Glomerular endothelial cell (primary cell): Measurements from ENCODE around the gene CSN2. TPM values are rescaled to one million over a fixed set of nuclear protein-coding genes. Genes with fewer than 3 reads are reported as not detected.
"Not testable (repeated sequence)": the region's sequence is repeated elsewhere in the genome, so short reads cannot be mapped to it uniquely, and the experiment has no call there.

Source experiments
- DNase-seq: peaks from one replicate; pipeline ENCODE4 v3.0.0-alpha.2; 2011; ENCODE audit warnings: low read depth, low spot score; ENCODE audit errors: extremely low read depth
- total RNA-seq: library from RNA; depleted of rRNA; stranded (reverse); fragments of >200 nt; gene quantifications from 2 replicates; pipeline ENCODE4 v1.2.3, GENCODE V29; 2015

Gene CSN2, protein sequence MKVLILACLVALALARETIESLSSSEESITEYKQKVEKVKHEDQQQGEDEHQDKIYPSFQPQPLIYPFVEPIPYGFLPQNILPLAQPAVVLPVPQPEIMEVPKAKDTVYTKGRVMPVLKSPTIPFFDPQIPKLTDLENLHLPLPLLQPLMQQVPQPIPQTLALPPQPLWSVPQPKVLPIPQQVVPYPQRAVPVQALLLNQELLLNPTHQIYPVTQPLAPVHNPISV
- total RNA-seq: not detected in 2 replicates

DNA sequence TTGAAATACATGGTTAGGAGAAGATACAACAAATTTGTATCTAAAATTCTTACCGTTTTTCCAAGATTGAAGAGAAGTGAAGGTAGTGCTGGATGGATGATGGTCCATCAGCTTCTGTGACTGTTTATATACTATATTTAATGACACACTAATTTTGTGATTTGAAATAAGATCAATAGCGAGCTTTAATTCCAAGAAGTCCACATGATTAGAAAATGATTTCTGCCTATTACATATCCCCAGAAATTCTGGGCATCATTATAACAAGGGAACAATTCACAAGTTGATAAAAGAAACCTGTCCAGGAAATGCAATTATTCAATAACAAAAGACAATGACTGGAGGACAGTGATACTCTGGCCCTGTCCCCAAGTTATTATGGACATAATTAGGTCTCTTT lies at the start of gene CSN2:
TSS of gene CSN2 (minus strand) at position 101 of the 400 bp plus-strand sequence. CDS start 4,733 bp downstream, outside the sequence.
- no peak for DNase-seq

DNA sequence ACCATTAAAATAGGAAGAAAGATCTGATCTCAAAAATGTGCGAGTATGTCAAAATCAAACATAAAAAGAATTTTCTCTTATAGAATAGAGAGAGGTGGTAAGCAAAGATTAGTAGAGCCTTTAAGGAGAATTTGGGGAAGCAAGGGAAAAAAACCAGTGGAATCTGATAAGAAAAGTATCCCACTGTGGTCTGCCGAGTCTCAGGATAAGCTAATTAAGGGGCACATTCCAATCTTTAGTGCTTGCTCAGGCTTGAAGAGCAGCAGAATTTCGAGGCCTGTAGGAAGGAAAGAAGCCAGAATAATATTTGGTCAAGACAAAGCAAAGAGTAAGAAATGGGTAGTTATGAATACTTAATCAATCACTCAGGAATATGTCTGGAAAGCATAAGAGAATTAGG lies 43.2 kb upstream of the CSN2 start:
- no peak for DNase-seq

DNA sequence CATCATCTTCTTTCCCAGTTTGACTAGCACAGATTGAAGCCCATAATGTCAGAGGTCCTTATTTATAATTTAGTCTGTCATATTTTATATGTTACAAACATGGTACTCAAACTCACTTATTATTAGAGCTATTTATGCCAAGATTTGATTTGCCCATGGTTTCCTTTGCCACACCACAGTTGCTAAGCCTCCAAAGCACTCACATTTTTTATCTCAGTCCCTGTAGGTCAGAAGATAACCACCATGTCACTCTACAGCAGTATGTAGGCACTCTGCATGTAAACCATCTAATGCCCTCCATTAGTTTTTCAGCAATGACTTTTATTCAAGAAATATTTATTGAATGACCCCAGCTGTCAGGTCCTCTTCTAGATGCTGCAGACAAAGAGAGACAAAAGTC lies 37.0 kb upstream of the CSN2 start:
- no peak for DNase-seq

DNA sequence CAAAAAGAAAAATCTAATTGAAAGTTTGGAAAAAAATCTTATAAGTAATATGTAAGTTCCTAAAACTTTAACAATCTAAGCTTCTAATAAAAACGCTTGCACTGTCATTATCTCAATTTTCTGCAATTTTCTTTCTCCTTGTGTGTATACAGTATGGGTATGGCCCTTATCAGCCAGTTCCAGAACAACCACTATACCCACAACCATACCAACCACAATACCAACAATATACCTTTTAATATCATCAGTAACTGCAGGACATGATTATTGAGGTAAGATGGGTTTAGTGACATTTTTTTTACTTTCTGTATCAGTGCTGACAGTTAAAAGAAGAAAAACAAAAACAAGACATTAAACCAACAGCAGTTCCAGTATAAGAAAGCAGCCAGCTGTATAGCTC lies 35.2 kb upstream of the CSN2 start:
- DNase-seq: no peak

DNA sequence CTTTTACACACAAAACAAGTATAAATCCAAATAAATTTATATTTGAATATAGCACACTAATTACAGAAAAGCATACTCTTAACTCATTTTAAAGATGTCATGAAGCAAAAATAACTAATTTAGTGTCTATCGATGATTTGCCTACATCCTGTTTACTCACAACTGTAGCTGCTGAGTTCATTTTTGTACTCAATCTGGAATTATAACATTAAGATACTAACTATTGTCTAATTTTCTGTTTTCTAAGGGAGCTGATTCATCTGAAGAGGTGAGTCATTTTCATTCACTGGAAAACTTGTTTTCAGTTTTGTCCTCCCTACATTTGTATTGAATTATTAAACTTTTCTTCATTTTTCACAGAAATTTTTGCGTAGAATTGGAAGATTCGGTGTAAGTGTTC lies 33.9 kb upstream of the CSN2 start:
- DNase-seq: no peak

DNA sequence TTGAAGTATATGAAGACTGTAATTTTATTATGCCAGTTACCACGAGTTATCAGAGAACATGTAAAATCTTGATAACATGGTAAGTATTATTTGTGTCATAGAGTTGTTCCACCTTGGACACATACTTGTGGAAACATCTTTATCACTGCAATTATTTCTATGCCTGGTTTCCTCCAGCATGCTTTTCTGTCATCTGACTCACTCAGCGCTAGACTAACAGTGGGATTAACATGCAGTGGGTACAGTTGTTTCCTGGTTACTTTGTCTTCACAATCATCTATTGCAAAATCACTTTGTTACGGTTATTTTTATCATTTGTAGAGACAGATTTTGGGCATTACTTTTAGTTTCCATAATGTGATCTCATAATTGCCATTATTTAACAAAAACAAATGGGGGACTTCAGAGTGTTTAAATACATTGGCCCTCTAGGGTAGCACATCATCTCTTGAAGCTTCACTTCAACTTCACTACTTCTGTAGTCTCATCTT lies 30.0 kb upstream of the CSN2 start, which contains the start of gene STATH:
TSS of gene STATH (plus strand) at position 441 of the 491 bp plus-strand sequence. CDS start 2,472 bp downstream, outside the sequence.
- DNase-seq: no peak

DNA sequence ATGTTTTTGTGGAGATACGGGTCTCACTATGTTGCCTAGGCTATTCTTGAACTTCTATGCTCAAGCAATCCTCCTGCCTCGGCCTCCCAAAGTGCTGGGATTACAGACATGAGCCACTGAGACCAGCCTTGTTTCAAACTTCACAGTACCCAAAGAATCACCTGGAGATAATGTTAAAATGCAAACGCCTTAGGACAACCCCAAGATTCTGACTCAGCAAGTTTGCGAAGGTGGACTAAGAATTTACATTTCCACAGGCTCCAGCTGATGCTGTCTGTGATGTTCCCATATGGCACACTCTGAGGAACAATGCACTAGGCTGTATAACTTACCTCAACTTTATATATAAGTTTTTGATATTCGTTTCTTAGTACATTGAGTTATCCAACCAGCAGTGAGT lies 29.3 kb upstream of the CSN2 start:
- DNase-seq: no peak

DNA sequence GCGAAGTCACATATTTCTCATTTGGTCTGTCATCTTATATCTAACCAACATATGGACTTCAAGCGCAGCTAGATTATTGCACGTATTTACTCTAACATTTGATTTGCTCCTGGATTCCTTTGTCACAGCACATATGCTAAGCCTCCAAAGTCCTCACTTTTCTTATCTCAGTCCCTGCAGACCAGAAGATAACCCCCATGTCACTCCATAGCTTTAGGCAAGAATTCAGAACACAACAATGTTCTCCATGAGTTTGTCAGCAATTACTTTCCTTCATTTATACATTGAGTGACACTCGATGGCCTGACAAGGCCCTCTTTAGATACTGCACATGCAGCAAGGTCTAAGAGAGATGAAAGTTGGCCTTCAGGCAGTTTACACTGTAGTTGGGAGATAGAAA lies 25.5 kb upstream of the CSN2 start:
- no peak for DNase-seq

DNA sequence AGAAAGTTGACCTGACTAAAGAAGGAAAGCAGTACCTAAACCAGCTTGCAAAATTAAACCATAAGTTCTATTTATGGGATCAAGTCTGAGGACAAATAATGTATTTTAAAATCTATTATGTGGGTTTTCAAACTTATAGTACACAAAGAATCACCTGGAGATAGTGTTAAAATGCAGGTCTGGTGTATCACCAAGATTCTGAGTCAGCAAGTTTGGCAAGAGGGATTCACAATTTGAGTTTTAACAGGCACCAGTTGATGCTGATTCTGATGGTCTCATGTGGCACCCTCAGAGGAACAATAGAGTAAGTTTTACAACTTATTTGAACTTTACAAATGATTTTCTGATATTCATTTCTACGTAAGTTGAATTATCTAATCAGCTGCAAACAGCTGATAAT lies 21.1 kb upstream of the CSN2 start:
- no peak for DNase-seq

DNA sequence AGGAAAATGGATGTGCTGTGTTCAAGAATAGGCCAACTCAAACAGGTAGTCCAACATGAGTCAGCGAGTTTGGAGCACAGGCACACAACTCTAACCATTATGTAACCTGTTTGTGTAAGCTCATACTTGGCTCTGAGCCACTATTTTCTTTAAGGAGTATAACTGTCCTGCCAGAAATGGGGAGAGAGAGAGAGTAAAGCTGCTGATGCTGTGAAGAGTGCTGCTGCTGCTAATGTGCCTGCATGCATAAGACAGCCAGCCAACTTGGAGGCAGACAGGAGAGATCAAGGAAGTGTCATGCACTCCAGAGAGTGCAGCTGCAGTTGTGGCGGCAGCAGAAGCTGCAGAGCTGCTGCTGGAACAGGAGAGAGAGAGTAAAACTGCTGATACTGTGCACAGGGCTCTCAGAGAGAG lies 18.5 kb upstream of the CSN2 start:
- no peak for DNase-seq

DNA sequence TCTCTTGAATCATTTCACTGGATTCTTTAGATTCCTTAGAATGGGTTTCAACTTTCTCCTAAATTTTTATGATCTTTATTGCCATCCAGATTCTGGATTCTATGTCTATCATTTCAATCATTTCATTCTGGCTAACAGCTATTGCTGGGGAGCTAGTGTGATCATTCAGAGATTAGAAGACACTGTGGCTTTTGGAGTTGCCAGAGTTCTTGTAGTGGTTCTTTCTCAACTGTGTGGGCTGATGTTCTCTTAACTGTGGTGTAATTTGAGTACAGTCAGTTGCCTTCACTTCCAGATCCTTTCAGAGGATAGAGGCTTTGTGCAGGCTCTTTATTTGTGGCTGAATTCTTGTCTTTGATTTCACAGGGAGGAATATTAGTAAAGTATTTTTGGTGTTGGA lies 12.1 kb upstream of the CSN2 start:
- no peak for DNase-seq

DNA sequence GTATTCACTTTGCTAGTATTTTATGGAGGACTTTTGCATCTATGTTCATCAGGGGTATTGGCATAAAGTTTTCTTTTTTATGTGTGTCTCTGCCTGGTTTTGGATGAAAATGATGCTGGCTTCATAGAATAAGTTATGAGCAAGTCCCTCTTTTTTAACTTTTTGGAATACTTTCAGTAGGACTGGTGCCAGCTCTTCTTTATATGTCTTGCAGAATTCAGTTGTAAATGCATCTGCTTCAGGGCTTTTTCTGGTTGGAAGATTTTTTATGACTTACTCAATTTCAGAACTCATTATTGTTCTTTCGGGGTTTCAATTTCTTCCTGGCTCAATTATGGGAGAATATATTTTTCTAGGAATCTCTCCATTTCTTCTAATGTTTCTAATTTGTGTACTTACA lies 9.1 kb upstream of the CSN2 start:
- DNase-seq: no peak

DNA sequence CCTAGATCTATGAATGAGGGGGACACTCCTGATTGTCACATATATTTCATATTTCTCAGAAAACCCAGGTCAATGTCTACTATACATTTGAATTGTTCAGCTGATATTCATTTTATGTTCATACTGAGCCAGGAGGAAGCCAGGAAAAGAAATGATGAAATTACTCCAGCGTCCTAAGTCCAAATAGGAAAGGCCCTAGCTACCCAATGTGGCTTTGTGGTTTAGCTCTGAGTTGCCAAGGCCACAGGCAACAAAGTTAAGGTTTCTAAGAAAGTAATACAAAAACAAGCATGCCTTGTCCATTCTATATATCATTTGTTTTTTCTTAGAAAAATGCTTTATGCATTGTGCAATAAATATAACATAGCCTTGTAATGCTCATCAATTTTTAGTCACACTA lies 4.5 kb upstream of the CSN2 start:
- DNase-seq: no peak

DNA sequence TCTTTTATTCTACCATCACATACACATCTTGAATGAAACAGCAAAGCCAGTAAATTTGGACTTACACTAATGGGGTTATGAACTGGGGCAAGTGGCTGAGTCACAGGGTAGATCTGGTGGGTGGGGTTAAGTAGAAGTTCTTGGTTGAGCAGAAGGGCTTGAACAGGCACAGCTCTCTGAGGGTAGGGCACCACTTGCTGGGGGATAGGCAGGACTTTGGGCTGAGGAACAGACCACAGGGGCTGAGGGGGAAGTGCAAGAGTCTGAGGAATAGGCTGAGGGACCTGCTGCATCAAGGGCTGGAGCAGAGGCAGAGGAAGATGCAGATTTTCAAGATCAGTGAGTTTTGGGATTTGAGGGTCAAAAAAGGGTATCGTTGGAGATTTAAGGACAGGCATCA lies 8.3 kb downstream of the CSN2 start:
- DNase-seq: no peak

DNA sequence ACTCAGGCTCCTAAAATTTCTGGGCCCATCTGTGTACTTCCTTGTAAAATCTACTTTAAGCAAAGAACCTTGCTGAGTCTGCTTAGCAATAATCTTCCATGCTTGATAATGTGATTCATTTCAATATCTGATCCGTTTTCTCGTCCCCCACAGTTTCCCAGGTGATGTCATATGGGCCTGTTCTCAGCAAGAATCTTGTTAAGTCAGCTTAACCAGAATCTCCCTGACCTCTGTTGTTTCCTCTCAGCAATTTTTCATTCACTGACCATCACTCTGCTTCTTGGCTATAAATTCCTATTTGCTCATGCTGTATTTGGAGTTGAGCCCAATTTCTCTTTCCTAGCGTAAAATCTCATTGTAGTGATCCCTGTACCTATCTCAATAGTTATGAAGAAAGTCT lies 13.9 kb downstream of the CSN2 start:
- DNase-seq: no peak

DNA sequence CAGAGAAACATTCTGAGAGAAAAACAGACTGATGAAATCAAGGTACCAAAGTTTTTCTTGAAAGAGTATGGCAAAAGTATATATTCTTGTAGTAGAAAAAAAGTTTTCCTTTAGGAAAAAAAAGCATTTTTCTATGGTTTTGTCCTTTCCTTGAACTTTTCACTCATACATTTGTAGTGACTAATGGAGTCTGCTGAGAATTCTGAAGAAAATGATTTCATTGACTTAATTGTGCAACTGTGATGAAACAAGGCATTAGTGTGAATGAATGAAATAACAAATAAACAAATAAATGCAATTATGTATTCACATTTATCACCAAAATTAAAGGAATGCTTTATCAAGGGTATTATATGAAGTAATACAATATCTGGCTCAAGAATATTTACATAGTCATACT lies 29.0 kb downstream of the CSN2 start:
- DNase-seq: no peak

DNA sequence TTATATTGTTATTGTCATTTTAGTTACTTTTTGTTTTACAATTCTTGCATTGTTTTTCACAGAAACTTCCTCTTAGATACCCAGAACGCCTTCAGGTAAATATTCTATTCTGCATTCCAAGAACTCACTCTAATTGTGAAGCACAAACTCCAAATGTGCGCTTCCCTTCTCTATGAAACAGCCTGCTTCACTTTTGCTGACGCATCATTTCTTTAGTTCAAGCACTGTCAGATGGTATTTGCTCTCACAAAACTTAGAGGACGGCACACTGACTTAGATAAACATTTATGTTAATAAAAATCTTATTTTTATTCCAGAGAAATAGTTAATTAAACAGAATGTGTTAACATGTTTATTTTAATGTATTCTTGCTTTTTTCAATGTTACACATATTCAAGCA lies 31.4 kb downstream of the CSN2 start:
- no peak for DNase-seq

DNA sequence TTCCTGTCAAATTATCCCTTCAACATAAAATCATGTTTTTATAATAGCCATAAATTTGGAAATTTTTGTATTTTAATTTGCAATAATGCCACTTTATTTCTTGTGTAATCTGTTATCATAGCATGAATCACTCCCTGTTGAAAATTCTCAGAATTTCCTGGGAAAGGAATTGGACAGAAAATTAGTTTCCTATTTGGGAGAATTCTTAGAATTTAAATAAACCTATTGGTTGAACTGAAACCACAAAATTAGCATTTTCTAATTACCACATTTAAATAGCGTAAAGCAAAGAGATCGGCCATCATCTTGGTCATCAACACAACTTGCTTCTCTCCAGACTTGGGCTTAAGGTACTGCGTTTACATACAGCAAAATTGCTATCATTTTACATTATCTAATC lies 34.8 kb downstream of the CSN2 start, which contains the start of gene CSN1S1:
TSS of gene CSN1S1 (plus strand) at position 301 of the 400 bp plus-strand sequence. CDS start 1,488 bp downstream, outside the sequence.
- DNase-seq: no peak

DNA sequence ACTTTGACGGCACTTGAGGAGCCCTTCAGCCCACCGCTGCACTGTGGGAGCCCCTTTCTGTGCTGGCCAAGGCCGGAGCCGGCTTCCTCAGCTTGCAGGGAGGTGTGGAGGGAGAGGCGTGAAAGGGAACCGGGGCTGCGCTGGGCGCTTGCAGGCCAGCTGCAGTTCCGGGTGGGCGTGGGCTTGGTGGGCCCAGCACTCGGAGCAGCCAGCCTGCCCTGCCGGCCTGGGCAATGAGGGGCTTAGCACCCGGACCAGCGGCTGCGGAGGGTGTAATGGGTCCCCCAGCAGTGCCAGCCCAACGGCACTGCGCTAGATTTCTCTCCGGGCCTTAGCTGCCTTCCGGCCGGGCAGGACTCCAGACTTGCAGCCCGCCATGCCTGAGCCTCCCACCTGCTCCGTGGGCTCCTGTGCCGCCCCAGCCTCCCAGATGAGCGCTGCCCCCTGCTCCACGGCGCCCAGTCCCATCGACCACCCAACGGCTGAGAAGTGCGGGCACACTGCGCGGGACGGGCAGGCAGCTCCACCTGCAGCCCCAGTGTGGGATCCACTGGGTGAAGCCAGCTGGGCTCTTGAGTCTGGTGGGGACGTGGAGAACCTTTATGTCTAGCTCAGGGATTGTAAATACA lies 41.6 kb downstream of the CSN2 start:
- not testable (repeated sequence) for DNase-seq

DNA sequence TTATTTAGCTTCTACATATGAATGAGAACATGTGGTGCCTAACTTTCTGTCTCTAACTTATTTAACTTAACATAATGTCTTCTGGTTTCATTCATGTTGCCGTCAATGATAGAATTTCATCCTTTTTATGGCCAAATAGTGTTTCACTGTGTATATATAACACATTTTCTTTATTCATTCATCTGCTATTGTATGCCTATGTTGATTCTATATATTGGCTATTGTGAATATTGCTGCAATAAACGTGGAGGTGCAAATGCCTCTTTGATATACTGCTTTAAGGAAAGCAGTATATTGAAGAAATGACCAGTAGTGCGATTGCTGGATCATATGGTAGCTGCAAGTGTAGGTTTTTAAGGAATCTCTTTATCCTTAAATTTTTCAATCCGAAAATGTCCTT lies 44.7 kb downstream of the CSN2 start:
- DNase-seq: no peak

DNA sequence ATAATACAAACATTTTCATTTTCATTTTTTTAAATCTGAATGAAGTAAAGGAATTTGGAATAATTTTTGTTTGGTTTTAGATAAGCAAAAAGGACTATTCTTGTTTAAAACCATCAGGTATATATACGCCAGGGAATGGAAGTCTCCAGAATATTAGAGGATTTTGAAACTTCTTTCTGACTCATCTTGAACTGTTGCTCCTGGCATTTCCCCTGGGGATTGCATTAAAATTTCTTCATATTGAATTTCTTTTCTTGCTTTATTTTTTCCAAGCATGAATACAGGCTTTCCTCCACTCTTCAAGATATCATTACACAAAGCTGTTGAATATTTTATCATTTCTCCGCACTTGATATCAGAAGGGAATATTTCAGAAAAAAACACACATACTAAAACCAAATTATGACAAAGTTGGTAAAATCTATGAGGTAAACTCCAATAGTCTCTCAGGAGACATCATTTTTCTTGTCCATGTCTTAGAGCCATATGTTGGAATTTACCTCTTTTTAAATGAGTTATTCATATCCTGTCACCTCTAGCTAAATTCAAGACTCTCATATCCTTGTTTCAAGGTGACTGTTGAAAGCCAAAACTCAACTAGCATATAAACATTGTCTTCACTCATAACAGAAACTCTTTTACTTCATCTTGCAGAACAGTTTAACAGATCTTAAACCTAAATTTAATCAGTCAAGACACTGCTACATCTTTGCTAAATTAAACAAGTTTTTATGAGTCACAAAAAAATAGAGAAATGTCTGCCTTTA lies 55.3 kb downstream of the CSN2 start:
- no peak for DNase-seq

DNA sequence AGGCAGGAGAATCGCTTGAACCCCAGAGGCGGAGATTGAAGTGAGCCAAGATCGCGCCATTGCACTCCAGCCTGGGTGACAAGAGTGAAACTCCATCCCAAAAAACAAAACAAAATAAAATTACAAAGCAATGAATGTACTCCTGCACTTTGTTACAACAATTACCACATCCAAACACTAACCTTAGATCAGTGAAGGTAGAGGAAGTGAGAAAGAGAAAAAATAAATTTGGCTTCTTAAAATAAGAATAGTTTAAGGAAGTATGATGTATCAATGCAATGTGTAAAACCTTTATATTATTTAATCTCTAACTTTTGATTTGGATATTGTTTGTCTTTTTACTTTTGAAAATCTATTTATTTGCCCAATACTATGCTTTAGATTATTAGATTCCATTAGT lies 56.3 kb downstream of the CSN2 start:
- DNase-seq: no peak
